Stomach (tissue), 4 donors: ENCODE data around the gene ASPHD1.

ENCODE experiments used
- CTCF ChIP-seq, 7 experiments: fragments of 450-650 bp in 4 of 7; fragments of 200-600 bp in 3 of 7; sonication (generic) in 3 of 7; IDR thresholded peaks; one replicate each; pipeline ENCODE4 v1.5.1; 2016 to 2019; ENCODE audit warnings: antibody characterized with exemption in 7 of 7, control low read depth in 2 of 7, mild to moderate bottlenecking in 1 of 7
- EP300 ChIP-seq: sonication (generic); formaldehyde crosslinking; IDR thresholded peaks from one replicate; pipeline ENCODE4 v1.6.1; 2017; ENCODE audit warnings: antibody characterized with exemption
- POLR2AphosphoS5 ChIP-seq, 3 donors: sonication (generic); formaldehyde crosslinking; IDR thresholded peaks; one replicate each; pipeline ENCODE4 v1.6.1; 2016; ENCODE audit warnings: antibody characterized with exemption in 3 of 3

GRCh38 chr16:29913514-29913913 lies 13.2 kb downstream of the ASPHD1 start:
- TF ChIP-seq CTCF (IDR thresholded peaks at IDR 0.05), result no peak
- no peak for TF ChIP-seq EP300
- TF ChIP-seq POLR2AphosphoS5 (IDR thresholded peaks at IDR 0.05), result no peak
